ENCODE data around the gene DST. TPM values are rescaled to one million over a fixed set of nuclear protein-coding genes. Genes with fewer than 3 reads are reported as not detected.
A peak's percentile ranks its signal among the peaks of the same experiment; 100 is the strongest.

DST gene
- total RNA-seq, 1 experiment from 2014 or later, result 144 TPM

DNA sequence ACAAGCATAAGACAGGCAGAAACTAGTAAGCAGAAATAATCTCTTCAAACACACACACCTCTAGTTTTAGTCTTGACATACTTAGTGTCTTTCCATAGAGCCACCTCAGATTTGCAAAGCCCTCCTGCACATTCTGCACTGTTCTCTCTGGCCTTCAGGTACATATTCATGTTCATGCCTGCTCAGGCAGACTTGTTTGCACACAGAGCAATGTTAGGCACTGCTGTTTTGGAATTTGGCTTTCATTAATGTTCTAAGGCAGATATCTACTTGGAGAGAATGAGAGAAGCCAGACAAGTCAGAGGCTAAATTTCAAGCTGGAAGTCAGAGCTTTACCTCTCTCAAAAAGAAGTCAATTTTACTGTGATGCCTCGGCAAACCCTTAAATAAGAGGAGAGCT, 21.3 kb upstream of the DST start:
- DNase-seq (ENCODE audit: low read depth, low spot score) (no peak), ATAC-seq (peak; percentile 52)
- no peaks in the 10 kb centered on the region for H3K36me3 ChIP-seq (ENCODE audit: control insufficient read depth in 1 of 2, insufficient read depth in 2 of 2, low read length in 2 of 2)
- CTCF ChIA-PET, result interaction anchor here (1.4 kb wide), 1 partner anchor 26 kb away, joined by 4 read pairs; no protein-coding TSS in a partner anchor
- H4K20me1 ChIP-seq (ENCODE audit: insufficient read depth), result no peaks in the 10 kb centered on the region
- intact Hi-C loops (cut with micrococcal nuclease), result no loop called here
- no peak overlapping the region for H2AFZ ChIP-seq (ENCODE audit: low read depth, low read length, poor library complexity, severe bottlenecking)
- no TSS peak for BruUV-seq (replicated peaks)
- peak overlapping the region; percentile 14; the same call in 1 of the 2 replicates for H3K27ac ChIP-seq (ENCODE audit: low read depth, low read length)
- H3K4me3 ChIP-seq (replicated peaks in 1 of 2; ENCODE audit: low read depth in 1 of 2, low read length in 2 of 2), result no peak overlapping the region
- H3K4me1 ChIP-seq (ENCODE audit: control insufficient read depth in 1 of 2, insufficient read depth in 2 of 2, low read length in 2 of 2), result peaks cover 40 to 52% of the 10 kb centered on the region in 2 experiments
- POLR2A ChIA-PET, result interaction anchor here (0.9 kb wide), 1 partner anchor 11 kb away, joined by 4 read pairs; no protein-coding TSS in a partner anchor
- TF ChIP-seq, protein P1, sequence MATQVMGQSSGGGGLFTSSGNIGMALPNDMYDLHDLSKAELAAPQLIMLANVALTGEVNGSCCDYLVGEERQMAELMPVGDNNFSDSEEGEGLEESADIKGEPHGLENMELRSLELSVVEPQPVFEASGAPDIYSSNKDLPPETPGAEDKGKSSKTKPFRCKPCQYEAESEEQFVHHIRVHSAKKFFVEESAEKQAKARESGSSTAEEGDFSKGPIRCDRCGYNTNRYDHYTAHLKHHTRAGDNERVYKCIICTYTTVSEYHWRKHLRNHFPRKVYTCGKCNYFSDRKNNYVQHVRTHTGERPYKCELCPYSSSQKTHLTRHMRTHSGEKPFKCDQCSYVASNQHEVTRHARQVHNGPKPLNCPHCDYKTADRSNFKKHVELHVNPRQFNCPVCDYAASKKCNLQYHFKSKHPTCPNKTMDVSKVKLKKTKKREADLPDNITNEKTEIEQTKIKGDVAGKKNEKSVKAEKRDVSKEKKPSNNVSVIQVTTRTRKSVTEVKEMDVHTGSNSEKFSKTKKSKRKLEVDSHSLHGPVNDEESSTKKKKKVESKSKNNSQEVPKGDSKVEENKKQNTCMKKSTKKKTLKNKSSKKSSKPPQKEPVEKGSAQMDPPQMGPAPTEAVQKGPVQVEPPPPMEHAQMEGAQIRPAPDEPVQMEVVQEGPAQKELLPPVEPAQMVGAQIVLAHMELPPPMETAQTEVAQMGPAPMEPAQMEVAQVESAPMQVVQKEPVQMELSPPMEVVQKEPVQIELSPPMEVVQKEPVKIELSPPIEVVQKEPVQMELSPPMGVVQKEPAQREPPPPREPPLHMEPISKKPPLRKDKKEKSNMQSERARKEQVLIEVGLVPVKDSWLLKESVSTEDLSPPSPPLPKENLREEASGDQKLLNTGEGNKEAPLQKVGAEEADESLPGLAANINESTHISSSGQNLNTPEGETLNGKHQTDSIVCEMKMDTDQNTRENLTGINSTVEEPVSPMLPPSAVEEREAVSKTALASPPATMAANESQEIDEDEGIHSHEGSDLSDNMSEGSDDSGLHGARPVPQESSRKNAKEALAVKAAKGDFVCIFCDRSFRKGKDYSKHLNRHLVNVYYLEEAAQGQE (IDR thresholded peaks at IDR 0.05; ENCODE audit: low read depth), result no peak
- TF ChIP-seq ELF1 (IDR thresholded peaks at IDR 0.05; ENCODE audit: borderline replicate concordance, low read depth) (no peak), CBX3 (IDR thresholded peaks at IDR 0.05; ENCODE audit: low read depth) (no peak), EGR1 (IDR thresholded peaks at IDR 0.05; ENCODE audit: low read depth) (no peak), EZH2phosphoT487 (IDR thresholded peaks at IDR 0.05; ENCODE audit: borderline replicate concordance) (no peak), POLR2A (IDR thresholded peaks at IDR 0.05; ENCODE audit: borderline replicate concordance, extremely low read depth, insufficient read depth, insufficient read length) (no peak), POLR2AphosphoS5 (IDR thresholded peaks at IDR 0.05; ENCODE audit: low read depth, low read length) (no peak), CEBPB (IDR thresholded peaks at IDR 0.05; ENCODE audit: low read depth) (no peak), JUND (IDR thresholded peaks at IDR 0.05) (no peak), SIN3A (IDR thresholded peaks at IDR 0.05; ENCODE audit: low read depth) (no peak), EZH2 (IDR thresholded peaks at IDR 0.05) (no peak), ZFX (IDR thresholded peaks at IDR 0.05) (no peak)
- TF ChIP-seq, protein P2, sequence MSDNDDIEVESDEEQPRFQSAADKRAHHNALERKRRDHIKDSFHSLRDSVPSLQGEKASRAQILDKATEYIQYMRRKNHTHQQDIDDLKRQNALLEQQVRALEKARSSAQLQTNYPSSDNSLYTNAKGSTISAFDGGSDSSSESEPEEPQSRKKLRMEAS (IDR thresholded peaks at IDR 0.05), result no peak
- TF ChIP-seq, protein P3, sequence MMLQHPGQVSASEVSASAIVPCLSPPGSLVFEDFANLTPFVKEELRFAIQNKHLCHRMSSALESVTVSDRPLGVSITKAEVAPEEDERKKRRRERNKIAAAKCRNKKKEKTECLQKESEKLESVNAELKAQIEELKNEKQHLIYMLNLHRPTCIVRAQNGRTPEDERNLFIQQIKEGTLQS (IDR thresholded peaks at IDR 0.05), result no peak
- H3K79me2 ChIP-seq (ENCODE audit: insufficient read depth, low read length), result no peaks in the 10 kb centered on the region
- no peaks in the 10 kb centered on the region for H3K9me2 ChIP-seq (ENCODE audit: insufficient read depth)
- peak overlapping the region; percentile 12; the same call in 1 of the 2 replicates for H3K4me2 ChIP-seq (ENCODE audit: low read length)
- no peak overlapping the region for H3K9ac ChIP-seq (ENCODE audit: low read length)
- H3K9me3 ChIP-seq (ENCODE audit: control insufficient read depth in 1 of 2, insufficient read depth in 1 of 2, low read depth in 1 of 2, low read length in 2 of 2), result no peaks in the 10 kb centered on the region
- RAD21 ChIA-PET (ENCODE audit: low non-redundant PET in 1 of 2, low total read pairs in 2 of 2, uncharacterized antibody in 2 of 2, unreplicated experiment in 2 of 2), result no interaction called here
- H3K27me3 ChIP-seq (ENCODE audit: insufficient read depth, low read length), result no peaks in the 10 kb centered on the region
